Activated CD8-positive, alpha-beta memory T cell treated with anti-CD3 and anti-CD28 coated beads for 4 hours (primary cell): ENCODE data around the gene DNAH10.
"Not testable (repeated sequence)": the region's sequence is repeated elsewhere in the genome, so short reads cannot be mapped to it uniquely, and the experiment has no call there.

Experiments
- DNase-seq, 2 donors: peaks; one replicate each; pipeline ENCODE4 v3.0.0-alpha.2; 2020; ENCODE audit warnings: low read depth in 2 of 2

The DNAH10 gene

GRCh38 chr12:123748161-123748560 is 13.9 kb upstream of the DNAH10 start:
- no peak for DNase-seq

- DNase-seq, result no peak
These were observed 13.4 kb upstream of the DNAH10 start for GRCh38 chr12:123748661-123749060.

- no peak for DNase-seq
These were observed 12.7 kb upstream of the DNAH10 start for GRCh38 chr12:123749355-123749754.

- no peak for DNase-seq
These were observed 11.9 kb upstream of the DNAH10 start for GRCh38 chr12:123750159-123750656.

GRCh38 chr12:123752046-123752445 is 10.1 kb upstream of the DNAH10 start:
- no peak for DNase-seq

GRCh38 chr12:123754041-123754772 is 7.9 kb upstream of the DNAH10 start:
- DNase-seq, result no peak

GRCh38 chr12:123757561-123757960 is 4.5 kb upstream of the DNAH10 start:
- no peak for DNase-seq

GRCh38 chr12:123760267-123760938 is 1.7 kb upstream of the DNAH10 start:
- no peak for DNase-seq

GRCh38 chr12:123762715-123763052 is 583 bp downstream of the DNAH10 start:
- DNase-seq, result no peak

- DNase-seq, result no peak
These were observed 992 bp downstream of the DNAH10 start for GRCh38 chr12:123763093-123763492.

GRCh38 chr12:123764109-123764508 is 2.0 kb downstream of the DNAH10 start:
- no peak for DNase-seq

- DNase-seq, result no peak
These were observed 3.5 kb downstream of the DNAH10 start for GRCh38 chr12:123765504-123766035.

- DNase-seq, result peak in 1 of 2 donors; percentile 6
These were observed 5.5 kb downstream of the DNAH10 start for GRCh38 chr12:123767613-123768012.

GRCh38 chr12:123771261-123771660 is 9.2 kb downstream of the DNAH10 start:
- DNase-seq, result no peak

- DNase-seq, result no peak
These were observed 10.0 kb downstream of the DNAH10 start for GRCh38 chr12:123772074-123772473.

- DNase-seq, result no peak
These were observed 11.3 kb downstream of the DNAH10 start for GRCh38 chr12:123773375-123773774.

- no peak for DNase-seq
These were observed 17.4 kb downstream of the DNAH10 start for GRCh38 chr12:123779551-123779950.

- no peak for DNase-seq
These were observed 21.1 kb downstream of the DNAH10 start for GRCh38 chr12:123782997-123783792.

GRCh38 chr12:123787466-123787865 is 25.4 kb downstream of the DNAH10 start:
- no peak for DNase-seq

- no peak for DNase-seq
These were observed 26.4 kb downstream of the DNAH10 start for GRCh38 chr12:123788541-123788940.

- DNase-seq, result not testable (repeated sequence)
These were observed 27.3 kb downstream of the DNAH10 start for GRCh38 chr12:123789422-123789821.

- DNase-seq, result no peak
These were observed 28.9 kb downstream of the DNAH10 start for GRCh38 chr12:123790905-123791467.
